SH-SY5Y (cell line): ENCODE data around the gene NGEF.

Experiments used
- GATA2 ChIP-seq: IDR thresholded peaks from 2 replicates; pipeline ENCODE4 v1.6.1; 2011; ENCODE audit warnings: mild to moderate bottlenecking, low read depth, low read length
- GATA3 ChIP-seq: IDR thresholded peaks from 2 replicates; pipeline ENCODE4 v1.6.1; 2011; ENCODE audit warnings: low read depth, mild to moderate bottlenecking, low read length, moderate library complexity

NGEF gene

DNA sequence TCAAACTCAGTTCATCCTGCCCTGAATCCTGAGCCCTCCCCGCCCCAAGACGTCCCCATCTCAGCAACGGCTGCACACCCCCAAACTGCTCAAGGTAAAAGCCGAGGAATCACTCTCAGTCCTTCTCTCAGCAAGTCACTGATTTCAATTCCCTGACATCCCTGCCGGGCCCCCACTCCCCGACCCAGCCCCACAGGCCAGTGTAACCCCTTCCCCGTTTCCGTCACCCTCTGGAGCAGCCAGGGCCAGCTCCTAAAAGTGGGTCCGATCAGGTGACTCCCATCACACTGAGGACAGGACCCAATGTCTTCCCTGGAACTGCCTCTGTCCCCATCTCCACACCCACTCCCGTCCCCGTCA, 122.5 kb downstream of the NGEF start:
- TF ChIP-seq GATA2 (no peak), GATA3 (no peak)

DNA sequence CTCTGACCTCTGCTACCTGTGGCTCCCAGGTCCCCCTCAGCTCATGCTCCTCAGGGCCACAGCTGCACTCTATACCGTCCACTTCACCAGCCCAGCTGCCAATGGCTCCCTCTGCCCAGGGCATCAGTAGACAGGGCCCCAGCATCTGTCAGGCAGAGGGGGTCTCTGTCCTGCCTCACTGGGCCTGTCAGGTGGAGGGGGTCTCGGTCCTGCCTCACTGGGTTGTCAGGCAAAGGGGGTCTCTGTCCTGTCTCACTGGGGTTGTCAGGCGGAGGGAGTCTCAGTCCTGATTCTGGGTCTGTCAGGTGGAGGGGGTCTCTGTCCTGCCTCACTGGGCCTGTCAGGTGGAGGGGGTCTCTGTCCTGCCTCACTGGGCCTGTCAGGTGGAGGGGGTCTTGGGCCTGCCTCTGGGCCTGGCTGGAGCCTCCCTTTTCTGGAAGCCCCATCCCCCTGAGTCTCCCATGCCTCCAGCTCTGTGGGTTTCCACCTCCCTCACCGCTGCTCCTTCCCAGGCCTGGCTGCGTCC, 123.1 kb downstream of the NGEF start:
- TF ChIP-seq GATA2 (no peak), GATA3 (no peak)

DNA sequence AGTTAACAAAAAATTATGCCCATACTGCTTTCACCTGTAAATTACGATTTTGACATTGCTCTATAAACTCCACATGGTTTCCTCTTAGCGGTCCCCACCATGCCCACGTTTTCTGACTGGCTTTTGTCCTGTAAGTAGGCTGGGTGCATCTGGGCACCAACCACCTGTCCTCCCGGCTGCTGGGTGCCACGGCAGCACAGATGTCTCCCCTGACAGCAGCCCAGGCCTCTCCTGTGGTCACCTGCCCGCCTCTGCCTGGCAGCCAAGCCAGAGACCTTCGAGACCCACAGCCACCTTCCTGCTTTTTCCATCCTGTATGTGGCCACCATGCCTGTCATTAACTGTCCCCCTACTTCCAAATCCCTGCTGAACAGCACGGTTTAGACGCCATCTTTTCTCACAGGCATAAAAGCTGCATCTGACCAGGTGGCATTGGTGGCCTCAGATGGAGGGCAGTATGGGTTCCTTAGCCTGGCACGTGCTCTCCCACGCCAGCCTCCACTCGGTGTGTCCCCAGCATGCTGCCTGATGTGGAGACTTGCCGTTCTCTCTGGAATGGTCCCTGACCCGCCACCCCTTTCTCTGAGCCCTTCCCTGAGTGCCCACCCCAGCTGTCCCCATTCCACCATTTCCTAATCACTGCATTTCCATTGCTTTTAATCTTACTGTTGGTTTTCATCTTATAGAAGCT, 124.1 kb downstream of the NGEF start:
- TF ChIP-seq GATA3 (no peak), GATA2 (no peak)

- TF ChIP-seq GATA2 (no peak), GATA3 (no peak)
Measured at GRCh38 chr2:232888099-232888836, 124.8 kb downstream of the NGEF start.

DNA sequence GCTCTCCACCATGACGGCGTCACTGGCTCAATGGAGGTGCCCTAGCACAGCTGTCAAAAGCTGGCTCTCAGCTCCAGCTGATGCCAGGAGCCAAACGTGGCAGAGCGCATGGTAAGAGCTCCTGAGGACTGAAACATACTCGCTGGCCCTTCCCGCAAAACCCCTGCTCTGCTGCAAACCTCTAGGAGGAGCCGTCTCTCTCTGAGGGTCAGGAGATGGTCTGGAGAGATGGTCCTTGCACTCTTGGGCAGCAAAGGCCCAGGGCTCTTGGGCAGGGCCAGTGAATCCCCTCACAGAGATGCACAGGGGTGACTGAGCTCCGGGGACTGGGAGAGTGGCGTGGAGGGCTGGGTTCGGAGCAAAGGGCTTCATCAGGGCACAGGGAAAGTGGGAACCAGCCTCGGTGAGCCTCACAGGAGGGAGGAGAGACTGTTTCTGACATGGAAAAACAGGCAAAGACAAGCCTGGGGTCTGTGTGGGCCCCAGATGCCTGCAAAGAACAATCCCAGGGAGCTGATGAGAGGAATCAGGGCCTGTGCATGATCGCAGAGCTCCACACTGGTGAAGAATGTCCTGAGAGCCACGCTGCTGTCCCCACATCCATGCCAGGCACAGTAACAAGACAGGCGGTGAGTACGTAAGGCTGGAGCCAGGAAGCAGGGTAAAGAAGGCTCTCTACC, 125.7 kb downstream of the NGEF start:
- TF ChIP-seq GATA2 (no peak), GATA3 (no peak)

- no peak for TF ChIP-seq GATA2
- TF ChIP-seq GATA3: no peak
Measured at GRCh38 chr2:232886632-232887031, 126.4 kb downstream of the NGEF start.

DNA sequence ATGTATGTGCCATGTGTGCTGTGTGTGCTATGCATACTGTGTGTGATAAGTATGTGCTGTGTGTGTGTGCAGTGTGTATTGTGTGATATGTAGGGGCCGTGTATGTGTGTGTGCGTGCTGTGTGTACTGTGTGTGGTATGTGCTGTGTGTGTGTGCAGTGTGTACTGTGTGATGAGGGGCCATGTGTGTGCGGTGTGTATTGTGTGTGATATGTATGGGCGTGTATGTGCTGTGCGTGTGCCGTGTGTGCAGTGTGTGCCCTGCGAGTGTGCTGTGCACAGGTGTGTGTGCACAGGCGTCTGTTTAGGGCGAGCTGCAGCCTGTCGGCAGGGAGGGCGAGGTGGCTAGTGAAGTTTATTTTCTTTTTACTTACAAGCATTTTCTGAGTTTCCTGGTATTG, 126.9 kb downstream of the NGEF start:
- no peak for TF ChIP-seq GATA2
- no peak for TF ChIP-seq GATA3

DNA sequence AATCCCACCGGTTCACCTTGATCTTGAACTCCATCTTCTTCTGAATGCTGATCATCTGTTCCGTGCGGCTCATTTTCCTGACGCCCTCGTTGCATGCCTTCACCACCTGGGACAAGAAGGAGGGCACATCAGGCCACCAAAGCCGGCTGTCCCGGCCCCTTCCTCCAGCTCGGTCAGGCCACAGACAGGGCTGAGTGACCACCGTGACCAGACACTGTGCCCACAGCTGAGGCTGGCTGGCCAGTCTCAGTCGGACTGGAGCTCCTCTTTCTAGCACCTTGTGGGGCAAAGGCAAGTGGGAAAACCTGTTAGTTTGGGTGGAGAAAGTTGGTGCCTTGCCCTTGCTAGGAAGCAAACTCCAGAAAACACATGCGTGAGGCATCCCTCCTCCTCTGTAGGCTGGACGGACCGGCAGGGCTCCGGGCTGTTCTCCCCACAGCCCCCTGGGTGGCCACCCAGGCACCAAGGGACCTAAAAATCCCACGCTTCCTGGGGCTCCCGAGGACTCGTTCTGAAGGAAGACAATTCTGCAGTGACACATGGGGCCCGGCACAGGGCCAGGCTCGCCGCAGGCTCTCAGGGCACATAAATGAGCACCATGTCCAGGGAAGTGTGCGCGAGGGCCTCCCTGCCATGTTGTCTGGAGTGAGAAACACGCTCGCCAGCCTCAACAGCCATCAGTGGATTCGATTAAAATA, 127.6 kb downstream of the NGEF start:
- TF ChIP-seq GATA3 (no peak), GATA2 (no peak)

DNA sequence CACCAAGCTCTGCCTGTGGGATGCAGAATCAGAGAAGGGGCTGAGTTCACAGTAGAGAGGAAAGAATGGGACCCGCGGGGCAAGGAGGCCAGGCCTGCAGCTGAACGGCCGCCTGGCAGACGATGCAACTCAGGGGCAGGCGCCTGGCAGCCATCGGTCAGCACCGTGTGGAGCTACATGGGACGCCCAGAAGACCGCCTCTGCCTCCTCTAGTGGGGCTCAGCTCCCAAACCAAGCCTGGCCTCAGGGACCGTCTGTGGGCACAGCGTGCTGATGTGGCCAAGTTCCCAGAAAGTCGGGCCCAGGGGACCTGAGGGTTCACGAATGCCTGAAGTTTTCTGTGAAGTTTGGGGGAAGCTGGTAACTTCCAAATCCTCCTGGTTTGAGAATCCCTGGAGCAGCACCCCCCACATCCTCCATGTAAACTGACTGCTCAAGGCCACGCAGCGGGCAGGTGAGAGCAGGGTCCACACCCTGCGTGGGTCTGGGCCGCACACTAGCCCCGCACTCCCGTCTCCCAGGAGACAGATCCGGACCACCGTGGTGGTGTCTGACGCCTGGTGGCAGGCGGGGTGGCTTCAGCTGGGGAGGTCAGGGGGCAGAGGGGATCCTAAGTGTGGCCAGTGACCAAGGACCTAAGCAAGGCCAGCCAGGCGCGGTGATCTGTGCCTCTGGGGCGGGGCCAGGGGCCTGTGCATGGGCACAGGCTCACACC, 128.3 kb downstream of the NGEF start:
- TF ChIP-seq GATA2 (no peak), GATA3 (no peak)

- TF ChIP-seq GATA2: no peak
- TF ChIP-seq GATA3: no peak
Measured at GRCh38 chr2:232884001-232884421, 129.0 kb downstream of the NGEF start.

- TF ChIP-seq GATA3: no peak
- no peak for TF ChIP-seq GATA2
Measured at GRCh38 chr2:232883116-232883721, 129.8 kb downstream of the NGEF start.

DNA sequence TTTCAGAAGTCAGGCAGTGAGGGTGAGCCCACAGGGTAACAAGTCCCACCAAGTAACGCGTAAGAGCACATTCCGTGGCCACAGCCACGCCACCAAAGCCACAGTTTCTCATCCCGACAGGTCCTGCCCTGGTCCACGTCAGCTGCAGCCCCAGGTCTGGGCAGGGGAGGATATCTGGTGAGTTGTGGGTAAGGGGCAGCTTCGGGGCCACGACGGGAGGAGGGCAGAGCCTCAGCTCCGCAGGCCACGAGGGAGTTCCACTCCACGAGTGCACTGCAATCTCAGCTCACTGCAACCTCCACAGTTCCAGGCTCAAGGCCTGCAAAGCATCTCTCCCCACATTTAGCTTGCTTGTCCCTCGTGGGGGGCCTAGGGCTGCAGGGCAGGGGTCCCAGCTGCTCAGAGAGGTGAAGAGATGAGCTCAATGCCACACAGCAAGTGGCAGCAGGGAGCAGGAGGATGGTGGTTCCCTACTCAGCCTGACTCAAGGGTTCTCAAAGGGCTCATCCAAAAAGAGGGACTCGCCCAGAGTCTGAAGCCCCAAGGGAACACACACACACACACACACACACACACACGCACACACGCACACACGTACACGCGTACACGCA, 130.4 kb downstream of the NGEF start:
- no peak for TF ChIP-seq GATA3

GRCh38 chr2:232882085-232882484, 131.0 kb downstream of the NGEF start:
- TF ChIP-seq GATA3 (no peak), GATA2 (no peak)
